ENCODE results near the gene ACTR1A.
"Not testable (repeated sequence)": the region's sequence is repeated elsewhere in the genome, so short reads cannot be mapped to it uniquely, and the experiment has no call there.

The ACTR1A gene

DNA sequence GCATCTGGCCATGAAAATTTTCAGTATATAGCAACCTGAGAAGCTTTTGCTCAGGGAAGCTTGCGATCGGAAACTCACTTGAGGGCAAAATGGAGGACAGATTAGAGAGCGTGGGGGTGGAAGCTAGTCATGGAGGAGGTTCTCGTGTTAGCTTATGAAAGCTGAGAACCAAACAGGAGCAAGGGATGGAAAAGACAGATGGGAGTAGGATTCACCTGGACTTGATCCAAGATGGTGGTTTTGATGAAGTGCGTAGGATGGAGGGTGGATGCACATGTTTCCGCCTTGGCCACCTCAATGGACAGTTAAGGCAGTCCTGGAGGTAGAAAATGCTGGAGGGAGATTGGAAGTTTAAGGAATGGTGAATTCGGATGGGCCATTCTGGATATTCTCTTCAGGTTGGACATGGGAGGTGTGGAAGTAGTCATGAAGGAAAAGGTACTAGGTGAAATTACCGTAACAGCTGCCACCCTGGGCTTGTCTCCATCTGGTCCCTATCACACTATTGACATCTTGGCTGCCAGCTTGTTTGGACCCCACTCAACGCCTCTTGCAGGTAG is 44.8 kb downstream of the ACTR1A start:
- TF ChIP-seq CTCF (IDR thresholded peaks at IDR 0.05; ENCODE audit: borderline replicate concordance, control extremely low read depth, extremely low read depth, insufficient read depth, missing control alignments): no peak
- DNase-seq (ENCODE audit: low spot score): no peak
- in situ Hi-C loops (cut with MboI; ENCODE audit: low sequenced_read_pairs, unreplicated experiment): no loop called here

DNA sequence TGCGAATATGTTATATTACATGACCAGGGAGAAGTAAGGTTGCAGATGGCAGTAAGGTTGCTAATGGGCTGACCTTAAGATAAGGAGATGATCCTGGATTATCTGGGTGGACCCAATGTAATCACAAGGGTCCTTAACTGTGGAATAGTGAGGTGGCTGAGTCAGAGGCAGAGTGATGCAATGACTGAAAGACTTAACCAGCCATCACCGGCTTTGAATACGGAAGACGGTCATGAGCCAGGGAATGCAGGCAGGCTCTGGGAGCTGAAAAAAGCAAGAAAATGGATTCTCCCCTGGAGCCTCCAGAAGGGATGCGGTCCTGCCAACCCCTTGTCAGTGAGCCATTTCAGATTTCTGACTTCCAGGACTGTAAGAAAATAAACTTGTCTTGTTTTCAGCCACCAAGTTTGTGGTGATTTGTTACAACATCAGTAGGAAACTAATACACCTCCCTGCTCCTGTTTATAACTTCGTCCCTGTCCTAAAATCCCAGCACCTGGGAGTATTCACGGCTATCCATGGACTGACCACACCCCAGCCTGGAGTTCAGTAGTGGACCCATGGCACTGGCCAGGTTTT is 46.5 kb downstream of the ACTR1A start:
- DNase-seq (ENCODE audit: low spot score): no peak
- in situ Hi-C loops (cut with MboI; ENCODE audit: low sequenced_read_pairs, unreplicated experiment): no loop called here
- TF ChIP-seq CTCF (IDR thresholded peaks at IDR 0.05; ENCODE audit: borderline replicate concordance, control extremely low read depth, extremely low read depth, insufficient read depth, missing control alignments): no peak

GRCh38 chr10:102454662-102455487 is 47.6 kb downstream of the ACTR1A start:
- in situ Hi-C loops (cut with MboI; ENCODE audit: low sequenced_read_pairs, unreplicated experiment); DNase-seq (ENCODE audit: low spot score): not testable (repeated sequence)

DNA sequence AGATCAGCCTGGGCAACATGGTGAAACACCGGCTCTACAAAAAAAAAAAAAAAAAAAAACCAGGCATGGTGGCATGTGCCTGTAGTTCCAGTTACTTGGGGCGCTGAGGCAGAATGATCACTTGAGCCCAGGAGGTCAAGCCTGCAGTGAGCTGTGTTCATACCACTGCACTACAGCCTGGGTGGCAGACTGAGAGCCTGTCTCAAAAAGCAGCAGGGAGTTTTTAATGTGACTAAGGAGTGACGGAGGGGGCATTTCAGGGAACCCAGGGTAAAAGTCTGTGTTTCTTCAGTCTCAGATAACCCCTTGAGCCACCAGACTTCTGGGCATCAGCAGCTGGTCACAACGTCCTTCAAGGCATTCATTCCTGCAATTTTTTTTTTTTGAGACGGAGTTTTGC is 49.0 kb downstream of the ACTR1A start:
- DNase-seq (ENCODE audit: low spot score): no peak
- no peak for TF ChIP-seq CTCF (IDR thresholded peaks at IDR 0.05; ENCODE audit: borderline replicate concordance, control extremely low read depth, extremely low read depth, insufficient read depth, missing control alignments)
- in situ Hi-C loops (cut with MboI; ENCODE audit: low sequenced_read_pairs, unreplicated experiment): no loop called here

DNA sequence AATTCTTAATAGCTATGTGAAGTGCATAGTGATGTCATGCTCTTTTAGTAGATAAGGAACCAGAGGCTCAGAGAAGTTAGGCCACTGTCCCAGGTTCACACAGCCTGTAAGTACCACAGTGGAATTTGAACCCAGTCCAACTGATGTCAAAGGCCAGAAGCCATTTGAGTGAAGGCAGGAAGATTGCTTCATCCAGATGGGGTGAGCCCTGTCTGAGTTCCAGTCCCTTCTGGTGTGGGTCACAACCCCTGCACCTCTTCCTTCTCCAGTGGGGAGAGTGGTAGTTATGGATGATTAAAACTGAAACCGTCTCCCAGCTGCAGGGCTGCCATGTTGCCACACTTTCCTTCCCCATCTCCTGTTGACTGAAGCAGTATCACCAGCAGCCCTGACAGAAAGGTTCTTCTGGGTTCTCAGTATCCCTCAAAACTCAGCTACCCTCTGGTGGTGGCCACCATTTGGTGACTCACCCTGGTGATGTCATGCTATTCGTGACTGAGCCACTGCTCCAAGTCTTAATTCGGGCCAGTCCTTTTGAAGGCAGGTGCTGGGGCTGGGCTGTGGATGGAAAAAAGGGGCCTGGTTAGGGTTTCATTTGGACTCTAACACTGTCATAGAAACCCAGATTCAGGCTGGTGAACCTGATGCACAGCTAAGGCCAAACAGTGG is 49.7 kb downstream of the ACTR1A start:
- in situ Hi-C loops (cut with MboI; ENCODE audit: low sequenced_read_pairs, unreplicated experiment): no loop called here
- no peak for TF ChIP-seq CTCF (IDR thresholded peaks at IDR 0.05; ENCODE audit: borderline replicate concordance, control extremely low read depth, extremely low read depth, insufficient read depth, missing control alignments)

GRCh38 chr10:102451105-102451969 is 51.2 kb downstream of the ACTR1A start, which contains the start of gene C10orf95:
Gene C10orf95, minus strand, starts transcription at chr10:102451543. Its CDS starts 450 bp downstream, at chr10:102451093.
- TF ChIP-seq CTCF (IDR thresholded peaks at IDR 0.05; ENCODE audit: borderline replicate concordance, control extremely low read depth, extremely low read depth, insufficient read depth, missing control alignments): no peak
- no peak for DNase-seq (ENCODE audit: low spot score)
- in situ Hi-C loops (cut with MboI; ENCODE audit: low sequenced_read_pairs, unreplicated experiment): no loop called here

More for the DNA sequence above, 49.7 kb downstream of the ACTR1A start:
- no peak for DNase-seq (ENCODE audit: low spot score)
